ENCODE measurements around the gene CATSPER1.

The CATSPER1 gene

GRCh38 chr11:65992056-65992455 is 34.2 kb downstream of the CATSPER1 start:
- TF ChIP-seq, protein P1, sequence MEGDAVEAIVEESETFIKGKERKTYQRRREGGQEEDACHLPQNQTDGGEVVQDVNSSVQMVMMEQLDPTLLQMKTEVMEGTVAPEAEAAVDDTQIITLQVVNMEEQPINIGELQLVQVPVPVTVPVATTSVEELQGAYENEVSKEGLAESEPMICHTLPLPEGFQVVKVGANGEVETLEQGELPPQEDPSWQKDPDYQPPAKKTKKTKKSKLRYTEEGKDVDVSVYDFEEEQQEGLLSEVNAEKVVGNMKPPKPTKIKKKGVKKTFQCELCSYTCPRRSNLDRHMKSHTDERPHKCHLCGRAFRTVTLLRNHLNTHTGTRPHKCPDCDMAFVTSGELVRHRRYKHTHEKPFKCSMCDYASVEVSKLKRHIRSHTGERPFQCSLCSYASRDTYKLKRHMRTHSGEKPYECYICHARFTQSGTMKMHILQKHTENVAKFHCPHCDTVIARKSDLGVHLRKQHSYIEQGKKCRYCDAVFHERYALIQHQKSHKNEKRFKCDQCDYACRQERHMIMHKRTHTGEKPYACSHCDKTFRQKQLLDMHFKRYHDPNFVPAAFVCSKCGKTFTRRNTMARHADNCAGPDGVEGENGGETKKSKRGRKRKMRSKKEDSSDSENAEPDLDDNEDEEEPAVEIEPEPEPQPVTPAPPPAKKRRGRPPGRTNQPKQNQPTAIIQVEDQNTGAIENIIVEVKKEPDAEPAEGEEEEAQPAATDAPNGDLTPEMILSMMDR (IDR thresholded peaks at IDR 0.05; ENCODE audit: borderline replicate concordance, control extremely low read depth, extremely low read depth, insufficient read depth, missing control alignments) = no peak
- DNase-seq (ENCODE audit: low spot score) = no peak
- in situ Hi-C loops (cut with MboI; ENCODE audit: low sequenced_read_pairs, unreplicated experiment) = loop anchor here (25.0 kb wide), 1 partner anchor 280 kb away; the partner anchor contains the start of genes KAT5 and RNASEH2C

DNA sequence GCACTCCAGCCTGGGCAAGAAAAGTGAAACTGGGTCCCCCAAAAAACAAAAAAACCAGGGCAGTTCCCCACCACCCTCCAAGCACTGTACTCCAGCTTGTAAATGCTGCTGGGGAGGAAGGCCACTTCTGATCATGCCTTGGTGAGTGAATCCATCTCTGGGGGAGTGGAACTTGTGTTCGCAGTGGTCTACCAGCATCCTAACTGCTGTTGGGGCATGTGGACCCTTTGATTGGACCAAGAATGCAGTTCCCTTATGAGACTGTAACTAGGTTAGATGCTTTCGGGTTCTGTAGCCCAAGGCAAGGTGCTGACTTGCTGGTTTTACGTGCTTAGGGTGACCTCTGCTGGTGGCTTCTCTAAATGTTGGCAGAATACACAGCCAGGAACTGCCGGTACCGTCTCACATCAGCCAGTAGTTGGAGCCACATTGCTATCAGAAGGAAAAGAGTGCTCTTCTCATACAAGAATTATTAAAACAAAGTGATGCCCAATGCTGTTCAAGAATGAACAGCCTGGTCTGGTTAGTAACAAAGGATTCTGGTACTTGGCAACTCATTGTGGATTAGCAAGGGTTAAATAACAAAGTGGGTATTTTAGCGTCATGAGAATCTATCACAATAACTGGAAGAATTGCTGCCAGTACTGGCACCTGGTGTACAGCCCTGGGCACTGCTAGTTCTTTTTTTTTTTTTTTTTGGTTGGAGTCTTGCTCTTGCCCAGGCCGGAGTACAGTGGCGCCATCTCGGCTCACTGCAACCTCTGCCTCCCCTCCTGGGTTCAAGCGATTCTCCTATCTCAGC is 37.3 kb downstream of the CATSPER1 start:
- DNase-seq (ENCODE audit: low spot score) = peak; percentile 93
- TF ChIP-seq, protein P1 (IDR thresholded peaks at IDR 0.05; ENCODE audit: borderline replicate concordance, control extremely low read depth, extremely low read depth, insufficient read depth, missing control alignments) = peak; percentile 95
- in situ Hi-C loops (cut with MboI; ENCODE audit: low sequenced_read_pairs, unreplicated experiment) = loop anchor here (5.0 to 25.0 kb wide), 2 partner anchors 107 to 277 kb away; partner anchors contain the start of genes KAT5 and RNASEH2C

DNA sequence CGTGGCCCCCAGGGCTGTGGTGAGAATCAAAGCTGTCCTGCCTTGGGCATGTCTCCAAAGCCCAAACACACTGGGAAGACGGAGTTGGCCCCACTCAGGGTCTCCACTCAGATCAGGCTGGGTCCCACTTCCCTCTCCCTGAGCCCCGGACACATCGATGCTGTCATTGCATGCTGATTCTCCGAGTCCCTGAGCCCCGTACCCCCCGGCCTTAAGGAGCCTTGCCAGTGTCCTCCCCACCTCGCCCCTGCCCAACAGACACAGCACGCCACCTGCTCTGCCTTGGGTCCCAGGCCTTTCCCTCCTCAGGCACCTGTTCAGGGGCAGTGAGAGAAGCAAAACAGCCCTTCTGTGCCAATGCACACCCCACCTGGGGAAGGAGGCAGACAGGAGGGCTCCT is 38.9 kb downstream of the CATSPER1 start:
- in situ Hi-C loops (cut with MboI; ENCODE audit: low sequenced_read_pairs, unreplicated experiment) = loop anchor here (5.0 to 25.0 kb wide), 2 partner anchors 105 to 275 kb away; partner anchors contain the start of genes KAT5 and RNASEH2C
- TF ChIP-seq, protein P1 (IDR thresholded peaks at IDR 0.05; ENCODE audit: borderline replicate concordance, control extremely low read depth, extremely low read depth, insufficient read depth, missing control alignments) = no peak
- DNase-seq (ENCODE audit: low spot score) = no peak

DNA sequence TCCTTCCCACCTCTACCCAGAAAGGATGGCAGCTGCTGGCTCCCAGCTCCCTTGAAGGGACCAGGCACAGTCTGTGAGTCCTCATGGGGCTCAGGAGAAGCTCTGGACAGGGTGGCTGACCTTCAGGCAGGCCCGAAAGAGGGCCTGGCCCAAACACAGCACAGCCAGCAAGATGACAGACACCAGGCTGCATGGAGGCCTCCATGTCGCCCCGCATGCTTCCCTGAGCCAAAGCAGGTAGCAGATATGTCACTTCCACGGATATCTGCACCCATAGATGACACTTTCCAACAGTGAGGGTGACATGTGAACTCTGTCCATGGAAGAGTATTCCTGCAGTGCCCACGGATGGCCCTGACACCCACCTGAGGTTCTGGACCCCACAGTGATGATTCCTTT is 42.7 kb downstream of the CATSPER1 start:
- DNase-seq (ENCODE audit: low spot score) = no peak
- TF ChIP-seq, protein P1 (IDR thresholded peaks at IDR 0.05; ENCODE audit: borderline replicate concordance, control extremely low read depth, extremely low read depth, insufficient read depth, missing control alignments) = no peak
- in situ Hi-C loops (cut with MboI; ENCODE audit: low sequenced_read_pairs, unreplicated experiment) = loop anchor here (25.0 kb wide), 1 partner anchor 271 kb away; the partner anchor contains the start of genes KAT5 and RNASEH2C

GRCh38 chr11:65982824-65983588 is 43.3 kb downstream of the CATSPER1 start:
- in situ Hi-C loops (cut with MboI; ENCODE audit: low sequenced_read_pairs, unreplicated experiment) = loop anchor here (25.0 kb wide), 1 partner anchor 271 kb away; the partner anchor contains the start of genes KAT5 and RNASEH2C
- no peak for DNase-seq (ENCODE audit: low spot score)
- TF ChIP-seq, protein P1 (IDR thresholded peaks at IDR 0.05; ENCODE audit: borderline replicate concordance, control extremely low read depth, extremely low read depth, insufficient read depth, missing control alignments) = no peak

Data from GM13976 (cell line).